Gastroesophageal sphincter (tissue), 3 donors: ENCODE data around the gene LCNL1.

Source experiments
- CTCF ChIP-seq, 4 experiments: fragments of 200-600 bp in 2 of 4; fragments of 450-650 bp in 2 of 4; sonication (generic) in 1 of 4; IDR thresholded peaks; one replicate each; pipeline ENCODE4 v1.5.1; 2017 to 2019; ENCODE audit warnings: antibody characterized with exemption in 4 of 4, mild to moderate bottlenecking in 2 of 4, moderate library complexity in 2 of 4
- EP300 ChIP-seq: sonication (generic); formaldehyde crosslinking; IDR thresholded peaks from one replicate; pipeline ENCODE4 v1.6.1; 2017; ENCODE audit warnings: antibody characterized with exemption, mild to moderate bottlenecking
- POLR2A ChIP-seq, 2 donors: fragments of 450-650 bp; IDR thresholded peaks; one replicate each; pipeline ENCODE4 v1.6.1; 2017; ENCODE audit warnings: antibody characterized with exemption in 2 of 2, mild to moderate bottlenecking in 2 of 2, moderate library complexity in 1 of 2
- POLR2AphosphoS5 ChIP-seq: sonication (generic); formaldehyde crosslinking; IDR thresholded peaks from one replicate; pipeline ENCODE4 v1.6.1; 2017; ENCODE audit warnings: antibody characterized with exemption

GRCh38 chr9:137023583-137023991, 40.8 kb downstream of the LCNL1 start:
- TF ChIP-seq CTCF (IDR thresholded peaks at IDR 0.05): no peak
- TF ChIP-seq POLR2A (IDR thresholded peaks at IDR 0.05): no peak
- no peak for TF ChIP-seq POLR2AphosphoS5
- no peak for TF ChIP-seq EP300
